Large intestine (tissue), 3 donors: ENCODE measurements around the gene NLGN1. TPM values are rescaled to one million over a fixed set of nuclear protein-coding genes. Genes with fewer than 3 reads are reported as not detected.

Source experiments
- DNase-seq, 2 donors: peaks; one replicate each; pipeline versions ENCODE4 v3.0.0 to v3.0.0-alpha.2; 2013
- H3K27ac ChIP-seq: one replicate; pipeline ENCODE4 v1.5.1; 2013; ENCODE audit warnings: low read length
- H3K27me3 ChIP-seq: 2 replicates; pipeline ENCODE4 v1.6.1; 2013; ENCODE audit warnings: low read length; ENCODE audit not compliant: control insufficient read depth, insufficient read depth
- H3K36me3 ChIP-seq: 2 replicates; pipeline ENCODE4 v1.6.1; 2013; ENCODE audit warnings: low read length; ENCODE audit not compliant: control insufficient read depth, insufficient read depth
- H3K4me1 ChIP-seq: one replicate; pipeline ENCODE4 v1.6.1; 2013; ENCODE audit warnings: low read length; ENCODE audit not compliant: control insufficient read depth, insufficient read depth
- H3K4me3 ChIP-seq: one replicate; pipeline ENCODE4 v1.5.1; 2013; ENCODE audit warnings: low read length
- H3K9me3 ChIP-seq: one replicate; pipeline ENCODE4 v1.6.1; 2013; ENCODE audit warnings: mild to moderate bottlenecking, low read depth, low read length, moderate library complexity; ENCODE audit not compliant: control insufficient read depth
- WGBS: methylation state at CpG from one replicate; pipeline ENCODE4 v1.1.5; 2013; ENCODE audit warnings: low lambda C conversion rate; ENCODE audit not compliant: insufficient coverage; 5-methylcytosine and 5-hydroxymethylcytosine counted together
- polyA plus RNA-seq: library from polyadenylated mRNA; unstranded; fragments of 120-200 nt; gene quantifications from one replicate; pipeline ENCODE4 v1.2.1, GENCODE V29; 2013

NLGN1 gene
- polyA plus RNA-seq, 1 donor: 3.6 TPM

GRCh38 chr3:173913974-173914421, 516.5 kb downstream of the NLGN1 start:
- no peaks in the 10 kb centered on the region for H3K36me3 ChIP-seq
- H3K4me3 ChIP-seq: no peak overlapping the region
- H3K27me3 ChIP-seq: no peaks in the 10 kb centered on the region
- no peak for DNase-seq
- H3K9me3 ChIP-seq: no peaks in the 10 kb centered on the region
- no peaks in the 10 kb centered on the region for H3K4me1 ChIP-seq
- no CpG with 5 or more reads among the region's 1 CpG for WGBS
- no peak overlapping the region for H3K27ac ChIP-seq

GRCh38 chr3:173916799-173917198, 519.3 kb downstream of the NLGN1 start:
- no peak overlapping the region for H3K4me3 ChIP-seq
- no peaks in the 10 kb centered on the region for H3K36me3 ChIP-seq
- no peaks in the 10 kb centered on the region for H3K9me3 ChIP-seq
- no peaks in the 10 kb centered on the region for H3K27me3 ChIP-seq
- no peak for DNase-seq
- no peaks in the 10 kb centered on the region for H3K4me1 ChIP-seq
- H3K27ac ChIP-seq: no peak overlapping the region

GRCh38 chr3:173920386-173920785, 522.8 kb downstream of the NLGN1 start:
- WGBS: no CpG with 5 or more reads among the region's 1 CpG
- no peak overlapping the region for H3K27ac ChIP-seq
- H3K4me3 ChIP-seq: no peak overlapping the region
- no peaks in the 10 kb centered on the region for H3K9me3 ChIP-seq
- no peaks in the 10 kb centered on the region for H3K36me3 ChIP-seq
- H3K27me3 ChIP-seq: no peaks in the 10 kb centered on the region
- H3K4me1 ChIP-seq: no peaks in the 10 kb centered on the region
- no peak for DNase-seq

GRCh38 chr3:173921732-173922131, 524.2 kb downstream of the NLGN1 start:
- H3K4me3 ChIP-seq: no peak overlapping the region
- no peaks in the 10 kb centered on the region for H3K4me1 ChIP-seq
- H3K27ac ChIP-seq: no peak overlapping the region
- DNase-seq: no peak
- WGBS: no CpG with 5 or more reads among the region's 2 CpGs
- H3K27me3 ChIP-seq: no peaks in the 10 kb centered on the region
- no peaks in the 10 kb centered on the region for H3K9me3 ChIP-seq
- no peaks in the 10 kb centered on the region for H3K36me3 ChIP-seq

DNA sequence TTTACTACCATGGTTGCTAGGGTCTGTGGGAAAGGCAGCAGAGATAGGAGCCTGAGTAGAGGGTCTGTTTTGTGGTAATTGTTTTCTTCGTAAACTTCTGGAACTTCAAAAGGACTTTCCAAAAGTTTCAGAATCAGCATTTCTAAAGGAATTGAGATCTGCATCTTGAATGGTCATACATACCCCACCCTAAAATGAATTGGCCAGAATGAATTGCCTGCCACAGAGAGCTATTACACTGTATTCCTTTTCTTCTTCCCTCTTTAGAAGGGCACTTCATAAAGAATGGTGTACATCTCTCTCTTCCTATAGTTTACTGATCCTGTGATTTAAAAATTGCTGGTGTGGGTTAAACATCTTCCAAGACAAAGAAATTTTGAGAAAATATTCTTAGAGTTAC, 525.7 kb downstream of the NLGN1 start:
- no peak for DNase-seq
- Histone ChIP-seq H3K27me3 (no peaks in the 10 kb centered on the region), H3K4me3 (no peak overlapping the region), H3K4me1 (no peaks in the 10 kb centered on the region), H3K9me3 (no peaks in the 10 kb centered on the region), H3K36me3 (no peaks in the 10 kb centered on the region), H3K27ac (no peak overlapping the region)
- no CpG with 5 or more reads among the region's 1 CpG for WGBS

GRCh38 chr3:173930251-173930650, 532.7 kb downstream of the NLGN1 start:
- no peaks in the 10 kb centered on the region for H3K9me3 ChIP-seq
- no peak overlapping the region for H3K4me3 ChIP-seq
- no peaks in the 10 kb centered on the region for H3K4me1 ChIP-seq
- H3K27me3 ChIP-seq: no peaks in the 10 kb centered on the region
- WGBS: 65% methylated on average over 2 of the region's 2 CpGs
- no peaks in the 10 kb centered on the region for H3K36me3 ChIP-seq
- DNase-seq: no peak
- no peak overlapping the region for H3K27ac ChIP-seq

- Histone ChIP-seq H3K36me3 (no peaks in the 10 kb centered on the region), H3K9me3 (no peaks in the 10 kb centered on the region), H3K27ac (no peak overlapping the region), H3K27me3 (no peaks in the 10 kb centered on the region), H3K4me3 (no peak overlapping the region), H3K4me1 (no peaks in the 10 kb centered on the region)
- DNase-seq: no peak
Observed at GRCh38 chr3:173932624-173933023, 535.1 kb downstream of the NLGN1 start.

DNA sequence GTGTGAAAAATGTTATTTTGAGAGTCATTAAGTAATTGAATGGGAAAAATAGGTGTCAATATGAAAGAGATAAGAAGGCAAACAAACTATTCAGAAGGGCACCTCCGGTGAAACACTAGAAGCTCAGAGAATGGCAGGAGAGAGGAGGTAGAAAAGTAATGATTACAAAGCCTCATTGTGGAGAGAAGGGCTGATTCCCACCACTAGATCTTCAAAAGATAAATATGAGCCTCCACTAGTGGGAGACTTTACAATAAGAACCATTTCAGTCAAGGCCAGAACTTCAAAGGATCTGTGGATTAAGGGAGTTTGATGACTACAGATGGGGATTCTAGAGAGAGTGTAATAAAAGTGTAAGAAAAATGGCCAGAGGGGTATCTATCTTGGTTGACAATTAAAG, 535.6 kb downstream of the NLGN1 start:
- no peaks in the 10 kb centered on the region for H3K9me3 ChIP-seq
- no peak overlapping the region for H3K4me3 ChIP-seq
- H3K36me3 ChIP-seq: no peaks in the 10 kb centered on the region
- no peaks in the 10 kb centered on the region for H3K27me3 ChIP-seq
- no peak for DNase-seq
- no peaks in the 10 kb centered on the region for H3K4me1 ChIP-seq
- WGBS: 40% methylated on average over 1 of the region's 1 CpG
- no peak overlapping the region for H3K27ac ChIP-seq

DNA sequence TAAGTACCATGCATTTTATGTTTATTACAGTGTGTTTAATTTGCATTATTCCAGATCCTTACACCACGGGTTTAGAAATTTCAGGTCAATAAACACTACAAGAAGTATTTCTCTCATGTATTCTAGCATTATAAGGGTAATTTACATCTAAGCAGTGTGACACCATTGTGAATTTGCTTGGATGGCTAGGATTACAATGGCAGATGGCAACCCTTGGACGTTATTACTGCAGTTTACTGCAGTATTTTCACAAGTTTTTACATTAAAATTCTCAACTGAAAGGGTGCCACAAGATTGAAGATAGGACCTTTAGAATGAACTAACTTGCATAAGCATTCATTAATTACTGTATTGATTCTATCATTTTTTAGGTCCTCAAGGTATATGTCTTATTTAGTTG, 538.8 kb downstream of the NLGN1 start:
- Histone ChIP-seq H3K36me3 (no peaks in the 10 kb centered on the region), H3K9me3 (no peaks in the 10 kb centered on the region), H3K27ac (no peak overlapping the region), H3K4me1 (no peaks in the 10 kb centered on the region), H3K4me3 (no peak overlapping the region), H3K27me3 (no peaks in the 10 kb centered on the region)
- WGBS: 90% methylated on average over 2 of the region's 2 CpGs
- DNase-seq: no peak

GRCh38 chr3:173938159-173938558, 540.6 kb downstream of the NLGN1 start:
- WGBS: no CpG with 5 or more reads among the region's 4 CpGs
- no peaks in the 10 kb centered on the region for H3K27me3 ChIP-seq
- H3K4me1 ChIP-seq: no peaks in the 10 kb centered on the region
- H3K4me3 ChIP-seq: no peak overlapping the region
- peak; percentile 4 to 21 for DNase-seq
- no peak overlapping the region for H3K27ac ChIP-seq
- no peaks in the 10 kb centered on the region for H3K9me3 ChIP-seq
- no peaks in the 10 kb centered on the region for H3K36me3 ChIP-seq

GRCh38 chr3:173938616-173939015, 541.1 kb downstream of the NLGN1 start:
- DNase-seq: no peak
- no CpG with 5 or more reads among the region's 2 CpGs for WGBS
- H3K36me3 ChIP-seq: no peaks in the 10 kb centered on the region
- H3K27me3 ChIP-seq: no peaks in the 10 kb centered on the region
- no peak overlapping the region for H3K4me3 ChIP-seq
- H3K4me1 ChIP-seq: no peaks in the 10 kb centered on the region
- no peaks in the 10 kb centered on the region for H3K9me3 ChIP-seq
- H3K27ac ChIP-seq: no peak overlapping the region
